Measurements from ENCODE around the gene DLGAP1.

Gene DLGAP1

GRCh38 chr18:3452750-3453539, 1002.2 kb downstream of the DLGAP1 start:
- no peak for DNase-seq

GRCh38 chr18:3451989-3452749, 1002.9 kb downstream of the DLGAP1 start:
- peak; percentile 18 for DNase-seq

- DNase-seq, result peak; percentile 62
Measured at GRCh38 chr18:3451183-3451988, 1003.7 kb downstream of the DLGAP1 start.

- no peak for DNase-seq
Measured at GRCh38 chr18:3450799-3451182, 1004.3 kb downstream of the DLGAP1 start.

- peak; percentile 66 for DNase-seq
Measured at GRCh38 chr18:3450012-3450798, 1004.9 kb downstream of the DLGAP1 start, which contains the start of gene TGIF1. TGIF1 (plus strand) TSS chr18:3450172; CDS start chr18:3450490, 318 bp downstream.

- DNase-seq, result peak; percentile 73
Measured at GRCh38 chr18:3449512-3450011, 1005.5 kb downstream of the DLGAP1 start.

- DNase-seq, result peak; percentile 73
Measured at GRCh38 chr18:3448838-3449511, 1006.1 kb downstream of the DLGAP1 start.

- DNase-seq, result peak; percentile 98
Measured at GRCh38 chr18:3447895-3448837, 1006.9 kb downstream of the DLGAP1 start.

GRCh38 chr18:3447068-3447894, 1007.8 kb downstream of the DLGAP1 start:
- peak; percentile 90 for DNase-seq

Measured in NCI-H510A treated with DMSO at 0.1 percent for 48 hours (cell line).